Effector CD4-positive, alpha-beta T cell (primary cell): Measurements from ENCODE around the gene MACROD2.

Experiments
- DNase-seq: peaks from one replicate; pipeline ENCODE4 v3.0.0-alpha.2; 2020

MACROD2 gene

DNA sequence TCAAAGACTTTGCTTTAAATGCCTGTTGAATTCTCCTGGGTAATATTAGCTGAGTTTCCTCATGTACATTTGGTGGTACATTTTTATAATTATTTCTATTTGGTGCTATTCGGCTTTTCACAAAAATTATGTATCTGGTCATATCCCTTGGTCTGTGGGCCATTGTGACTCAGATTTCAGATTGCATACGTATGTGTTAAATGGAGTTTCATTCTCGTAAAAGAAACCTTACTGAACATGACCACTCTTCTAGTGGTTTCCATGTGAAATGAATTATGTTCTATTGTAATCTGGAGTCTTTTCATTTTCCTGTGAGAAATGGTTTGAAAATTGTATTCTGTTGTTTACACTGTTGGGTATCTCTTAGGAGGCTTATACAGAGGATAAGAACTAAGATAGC, 728.3 kb downstream of the MACROD2 start:
- no peak for DNase-seq

GRCh38 chr20:14724036-14724435, 728.7 kb downstream of the MACROD2 start:
- no peak for DNase-seq

DNA sequence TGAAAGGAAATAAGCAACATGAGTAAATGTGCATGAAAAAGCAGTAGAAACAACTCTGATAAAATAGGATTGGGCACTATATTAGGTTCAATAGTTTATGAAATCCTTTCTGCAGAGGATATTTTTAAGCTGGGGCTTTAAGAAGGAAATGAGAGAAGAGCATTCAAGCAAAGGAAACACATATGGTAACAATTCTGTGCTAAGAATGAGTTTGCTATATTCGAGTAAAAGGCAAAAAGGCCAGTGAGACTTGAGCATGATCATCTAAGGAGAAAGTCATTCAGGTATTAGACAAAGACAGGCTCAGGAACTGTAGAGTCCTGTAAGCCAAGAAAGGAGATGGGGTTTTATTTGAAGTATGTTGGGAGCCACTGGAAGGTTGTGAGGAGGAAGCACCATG, 729.2 kb downstream of the MACROD2 start:
- no peak for DNase-seq

DNA sequence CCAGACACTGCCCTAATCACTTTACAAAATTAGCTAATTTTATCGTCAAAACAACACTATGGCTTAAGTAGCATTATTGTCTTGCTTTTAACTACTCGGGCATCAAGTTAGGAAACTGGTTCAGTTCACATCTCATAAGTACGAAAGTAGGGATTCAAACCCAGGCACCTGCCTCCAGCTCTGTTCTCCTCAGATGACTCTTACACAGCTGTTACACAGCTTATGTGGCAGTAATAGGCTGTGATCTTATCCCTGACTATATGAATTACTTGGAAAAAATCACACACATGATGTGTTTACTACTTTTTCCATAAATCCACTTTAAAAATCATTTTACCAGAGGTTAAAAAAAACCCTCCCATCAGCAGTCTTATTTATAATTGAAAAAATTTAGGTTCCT, 731.3 kb downstream of the MACROD2 start:
- DNase-seq = no peak

DNA sequence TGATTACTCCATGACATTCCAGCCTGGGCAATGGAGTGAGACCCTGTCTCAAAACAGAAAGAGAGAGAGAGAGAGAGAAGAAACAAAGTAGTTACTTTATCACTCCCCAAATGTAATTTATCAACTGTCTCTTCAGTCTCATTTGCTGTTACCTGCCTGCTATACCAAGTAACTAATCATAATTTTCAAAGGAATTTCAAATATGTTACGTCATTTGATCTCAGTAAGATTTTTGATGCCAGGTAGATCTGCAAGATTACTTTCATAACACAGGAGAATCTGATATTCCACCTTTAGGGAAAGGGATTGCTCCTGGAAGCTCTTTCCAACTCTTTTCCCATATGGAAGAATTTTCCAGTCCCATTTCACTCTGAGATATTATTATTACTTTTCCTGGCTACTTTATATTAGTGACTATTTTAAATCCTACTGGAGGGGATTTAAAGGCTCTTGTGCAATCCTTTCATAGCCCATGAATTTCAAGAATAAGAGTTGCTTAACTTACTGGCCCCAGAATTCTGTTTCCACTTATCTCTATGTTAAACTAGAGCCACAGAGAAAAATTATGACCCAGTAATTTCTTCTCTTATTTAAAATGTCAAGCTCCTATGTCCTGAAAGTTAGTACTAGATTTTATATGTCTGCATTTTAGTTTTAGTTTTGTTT, 732.3 kb downstream of the MACROD2 start:
- no peak for DNase-seq

DNA sequence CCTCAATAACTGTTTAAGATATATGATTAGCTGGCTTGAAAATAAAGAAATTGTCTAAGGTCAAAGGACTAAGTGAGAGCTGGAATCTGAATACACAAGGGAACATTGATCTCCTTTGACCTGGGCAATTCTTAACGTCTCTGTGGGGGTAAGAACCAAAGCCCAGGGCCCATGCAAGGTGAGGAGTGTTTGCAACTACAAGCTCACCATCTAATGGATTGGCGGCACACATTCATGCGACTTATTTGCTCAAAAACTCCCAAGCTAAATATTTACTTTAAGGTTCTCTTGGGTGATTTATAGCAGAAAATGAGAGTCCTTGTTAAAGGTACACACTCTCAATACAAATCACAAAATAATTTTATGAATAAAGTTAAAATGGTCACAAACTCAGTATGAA, 734.1 kb downstream of the MACROD2 start:
- no peak for DNase-seq

DNA sequence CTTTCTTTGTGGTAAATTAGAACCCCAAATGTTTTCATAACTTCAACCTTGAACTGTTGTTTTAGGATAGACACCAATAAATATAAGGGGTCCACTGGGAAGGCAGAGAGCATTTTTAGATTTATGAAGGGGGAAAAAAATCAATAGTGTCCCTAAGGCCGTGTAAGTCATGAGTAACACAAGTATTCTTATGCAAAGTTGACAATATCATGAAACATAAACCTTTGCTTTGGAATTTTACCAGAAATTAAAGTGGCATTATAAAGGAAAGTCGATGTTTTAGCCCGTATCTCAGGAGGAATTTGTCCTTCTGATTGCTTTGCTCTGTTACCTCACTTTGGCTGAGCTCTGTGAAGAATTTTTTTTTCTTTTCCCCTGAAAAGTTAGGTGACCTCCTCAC, 737.0 kb downstream of the MACROD2 start:
- DNase-seq = no peak

DNA sequence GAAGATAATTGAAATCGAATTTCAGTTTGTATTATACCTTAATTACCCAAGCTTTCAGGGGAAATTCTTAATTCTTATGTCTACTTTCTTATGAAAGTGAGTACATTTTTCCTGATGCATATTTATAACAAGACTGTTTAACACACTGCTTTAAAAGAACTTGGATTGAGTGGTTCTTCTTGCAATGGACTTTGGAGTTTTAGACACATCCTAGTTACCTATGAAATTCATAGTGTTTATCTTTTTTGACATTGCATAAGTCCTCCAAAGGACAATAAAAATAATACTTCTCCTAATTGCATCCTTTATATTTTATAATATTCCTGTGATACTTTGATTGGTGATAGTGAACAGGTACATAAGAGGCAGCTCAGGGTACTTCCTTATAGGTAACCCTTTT, 737.7 kb downstream of the MACROD2 start:
- no peak for DNase-seq

- DNase-seq = no peak
These were observed 745.1 kb downstream of the MACROD2 start for GRCh38 chr20:14740380-14740779.

DNA sequence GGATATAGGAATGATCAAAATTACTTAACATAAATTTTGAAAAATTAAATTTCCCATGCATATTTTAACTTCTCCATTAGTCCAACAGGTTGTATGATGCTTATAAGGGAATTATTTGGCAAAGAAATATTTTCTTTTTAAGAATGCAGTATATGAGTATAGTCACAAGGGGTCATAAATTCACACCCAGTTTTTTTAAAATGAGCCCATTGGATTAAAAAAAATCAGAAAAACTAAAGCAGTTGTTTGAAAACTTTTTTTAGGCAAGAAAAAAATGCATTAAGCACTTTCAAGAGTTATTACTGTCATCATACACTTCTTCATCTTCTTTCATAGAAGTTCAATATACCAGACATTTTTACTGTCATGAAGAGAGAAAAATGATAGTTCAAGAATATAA, 746.3 kb downstream of the MACROD2 start:
- DNase-seq = no peak

- DNase-seq = no peak
These were observed 749.4 kb downstream of the MACROD2 start for GRCh38 chr20:14744723-14745122.

GRCh38 chr20:14745830-14746229, 750.5 kb downstream of the MACROD2 start:
- no peak for DNase-seq

- no peak for DNase-seq
These were observed 755.9 kb downstream of the MACROD2 start for GRCh38 chr20:14751191-14751590.

- DNase-seq = no peak
These were observed 762.4 kb downstream of the MACROD2 start for GRCh38 chr20:14757728-14758127.

DNA sequence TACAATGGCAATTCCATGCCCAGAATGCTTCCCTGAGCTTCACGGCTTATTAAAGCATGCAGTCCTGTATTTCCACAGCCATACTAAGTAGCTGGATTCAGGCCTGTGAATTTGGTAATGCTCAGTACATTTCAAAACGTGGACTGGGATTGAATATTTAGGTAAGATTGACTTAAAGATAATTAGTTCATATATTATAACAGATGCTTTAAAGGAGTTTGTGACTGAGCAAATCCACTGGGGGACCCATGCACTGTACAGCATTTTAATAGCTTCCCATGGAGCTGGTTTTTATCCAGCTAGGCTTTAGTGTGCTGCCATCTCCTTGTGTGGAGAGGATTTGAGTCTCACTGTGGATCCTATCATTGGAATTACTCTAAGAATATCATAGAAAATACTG, 763.0 kb downstream of the MACROD2 start:
- DNase-seq = no peak

- no peak for DNase-seq
These were observed 764.7 kb downstream of the MACROD2 start for GRCh38 chr20:14759979-14760378.

DNA sequence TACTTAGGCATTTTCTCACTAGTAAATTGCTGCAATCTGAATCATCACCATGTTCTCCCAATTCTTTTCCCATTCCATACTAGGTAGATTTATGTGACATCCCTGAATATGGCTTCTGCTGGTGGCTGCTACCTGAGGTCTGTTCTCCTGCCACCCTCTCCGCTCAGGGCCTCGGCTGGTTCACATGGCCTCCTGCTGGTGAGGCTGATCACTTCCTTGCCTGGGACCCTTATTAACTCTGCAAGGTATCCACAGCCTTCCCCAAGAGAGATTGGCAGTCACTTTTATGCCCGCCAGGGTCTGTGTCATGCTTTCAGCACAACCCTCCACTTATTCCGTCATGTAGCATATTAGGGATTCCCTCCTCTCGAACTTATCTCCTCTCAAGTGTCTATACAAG, 766.6 kb downstream of the MACROD2 start:
- no peak for DNase-seq

- DNase-seq = no peak
These were observed 769.4 kb downstream of the MACROD2 start for GRCh38 chr20:14764511-14765369.

- DNase-seq = no peak
These were observed 770.0 kb downstream of the MACROD2 start for GRCh38 chr20:14765370-14765701.

GRCh38 chr20:14773486-14773885, 778.2 kb downstream of the MACROD2 start:
- DNase-seq = no peak

DNA sequence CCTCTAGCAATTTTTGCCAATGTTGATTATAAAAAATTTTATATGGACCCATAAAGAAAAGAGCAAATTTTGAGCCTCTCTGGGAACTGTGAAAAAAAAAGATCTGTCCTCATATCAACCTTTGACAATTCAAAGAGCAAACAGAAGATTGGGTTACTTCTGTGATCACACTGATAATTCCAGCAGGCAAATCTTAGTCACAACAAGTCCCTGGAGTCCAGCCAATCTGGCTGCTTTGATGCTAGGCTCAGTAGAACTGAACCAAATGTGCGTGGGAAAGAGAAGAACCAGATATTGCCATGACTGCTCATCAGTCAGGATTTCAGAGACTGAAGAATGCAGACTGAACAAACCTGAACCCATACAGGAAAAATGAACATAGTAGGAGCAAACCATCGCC, 780.5 kb downstream of the MACROD2 start:
- DNase-seq = no peak

DNA sequence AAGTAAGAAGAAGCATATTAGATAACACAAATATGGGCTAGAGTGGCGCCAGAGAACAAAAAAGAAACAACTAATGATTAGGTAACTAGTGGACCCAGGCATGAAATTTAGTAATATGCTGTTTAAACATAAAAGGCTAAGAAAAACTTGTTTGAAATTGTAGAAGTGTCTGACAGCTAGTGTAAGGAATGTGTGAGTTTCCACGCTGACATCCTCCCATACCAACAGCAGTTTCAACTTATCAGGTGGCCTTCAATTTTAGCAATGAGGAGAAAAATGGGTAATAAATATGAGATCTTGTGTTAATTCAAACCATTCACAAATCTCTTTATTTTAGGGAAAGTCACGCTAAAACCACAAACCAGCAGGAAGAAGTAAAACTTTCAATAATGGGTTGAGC, 782.3 kb downstream of the MACROD2 start:
- DNase-seq = no peak

DNA sequence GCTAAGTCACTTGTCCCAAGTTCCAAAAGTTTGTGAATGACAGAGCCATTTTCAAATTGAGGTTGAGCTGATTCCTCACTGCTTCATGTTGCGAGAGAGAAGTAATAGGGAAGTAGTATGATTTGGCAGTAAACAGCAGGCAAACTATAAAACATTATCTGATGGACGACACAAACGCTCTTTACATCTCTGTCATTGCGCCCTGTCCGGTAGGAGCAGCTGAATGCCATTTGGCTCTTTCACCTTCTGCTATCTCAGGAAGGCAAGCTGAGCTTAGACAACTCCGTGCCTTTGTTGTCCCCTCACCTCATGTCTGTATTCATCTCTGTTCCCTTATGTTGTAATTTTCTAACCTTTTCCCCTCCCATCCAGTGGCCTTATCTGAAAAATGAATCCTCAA, 782.8 kb downstream of the MACROD2 start:
- no peak for DNase-seq

DNA sequence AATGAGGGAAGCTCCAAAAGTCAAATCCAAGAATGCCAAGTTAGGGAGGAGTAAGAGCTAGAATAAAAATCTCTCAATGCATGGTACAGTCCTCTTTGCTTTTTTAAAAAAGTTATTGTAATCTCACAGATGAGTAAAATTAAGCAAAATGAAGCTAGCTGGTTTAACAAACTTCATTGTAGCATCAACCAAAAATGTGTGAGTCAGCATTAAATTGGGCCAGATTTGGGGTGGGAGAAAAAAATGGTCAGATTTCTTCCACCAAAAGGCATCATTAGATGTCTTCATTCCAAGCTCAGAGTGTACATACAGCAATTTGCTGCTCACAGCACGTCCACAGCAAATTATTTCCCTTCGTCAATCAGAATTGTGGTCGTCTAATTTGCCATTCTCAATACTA, 783.6 kb downstream of the MACROD2 start:
- DNase-seq = no peak

DNA sequence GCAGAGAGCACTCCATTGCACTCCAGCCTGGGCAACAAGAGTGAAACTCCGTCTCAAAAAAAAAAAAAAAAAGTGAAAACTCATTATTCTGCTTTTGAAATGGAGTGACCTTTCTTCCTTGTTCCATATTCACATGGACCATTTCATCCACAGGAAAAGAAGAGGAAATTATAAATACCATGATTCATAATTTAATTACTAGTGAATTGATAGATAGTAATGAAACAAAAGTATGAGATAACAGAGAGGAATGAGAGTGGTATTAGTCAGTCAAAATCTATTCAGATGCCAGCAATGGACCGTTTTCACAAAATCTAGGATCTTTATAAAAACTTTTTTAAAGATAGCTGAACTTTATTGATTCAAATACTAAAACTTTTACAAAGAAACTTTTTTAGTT, 785.2 kb downstream of the MACROD2 start:
- DNase-seq = no peak
